ENCODE results near the gene IFT122. TPM values are rescaled to one million over a fixed set of nuclear protein-coding genes. Genes with fewer than 3 reads are reported as not detected.

IFT122 gene
- total and polyA plus RNA-seq, 12 donors, result 15.7 to 38.4 (median 23.6) TPM

GRCh38 chr3:129441215-129441614 lies 1.2 kb downstream of the IFT122 start:
- intact Hi-C loops (cut with DNase I), result no loop called here
- Histone ChIP-seq H3K36me3 (replicated peaks in 1 of 2) (peaks cover 0 to 17% of the 10 kb centered on the region in 2 donors), H3K4me1 (replicated peaks in 1 of 2) (peaks cover 10 to 68% of the 10 kb centered on the region in 2 donors), H3K27me3 (no peaks in the 10 kb centered on the region), H3K4me3 (peak overlapping the region in 1 of 4 donors; percentile 68), H3K9me3 (replicated peaks in 1 of 3) (no peaks in the 10 kb centered on the region), H3K27ac (peak overlapping the region in 4 of 5 donors; percentile 61 to 99 (median 90))
- no peak for TF ChIP-seq POLR2A (IDR thresholded peaks at IDR 0.05)
- TF ChIP-seq CTCF (IDR thresholded peaks at IDR 0.05), result no peak
- no peak for DNase-seq
- WGBS, 4 donors, result 42 to 57% (median 47%) methylated on average over 9 of the region's 9 CpGs

GRCh38 chr3:129441782-129442181 lies 1.8 kb downstream of the IFT122 start:
- H3K27me3 ChIP-seq, result no peaks in the 10 kb centered on the region
- peaks cover 10 to 63% of the 10 kb centered on the region in 2 donors for H3K4me1 ChIP-seq (replicated peaks in 1 of 2)
- peak in 1 of 7 donors; percentile 33 for DNase-seq
- WGBS, 4 donors, result 26 to 39% (median 33%) methylated on average over 4 of the region's 4 CpGs
- peak overlapping the region in 1 of 4 donors; percentile 68 for H3K4me3 ChIP-seq
- TF ChIP-seq CTCF (IDR thresholded peaks at IDR 0.05) (no peak), POLR2A (IDR thresholded peaks at IDR 0.05) (no peak)
- intact Hi-C loops (cut with DNase I), result no loop called here
- peak overlapping the region in 3 of 5 donors; percentile 87 to 99 (median 94) for H3K27ac ChIP-seq
- no peaks in the 10 kb centered on the region for H3K9me3 ChIP-seq (replicated peaks in 1 of 3)
- peaks cover 0 to 11% of the 10 kb centered on the region in 2 donors for H3K36me3 ChIP-seq (replicated peaks in 1 of 2)

GRCh38 chr3:129442486-129442885 lies 2.5 kb downstream of the IFT122 start:
- intact Hi-C loops (cut with DNase I), result no loop called here
- peaks cover 0 to 4% of the 10 kb centered on the region in 2 donors for H3K36me3 ChIP-seq (replicated peaks in 1 of 2)
- peaks cover 10 to 62% of the 10 kb centered on the region in 2 donors for H3K4me1 ChIP-seq (replicated peaks in 1 of 2)
- H3K27ac ChIP-seq, result peak overlapping the region in 1 of 5 donors; percentile 94
- 62 to 67% (median 64%) methylated on average over 2 of the region's 2 CpGs for WGBS, 4 donors
- TF ChIP-seq CTCF (IDR thresholded peaks at IDR 0.05) (no peak), POLR2A (IDR thresholded peaks at IDR 0.05) (no peak)
- no peak for DNase-seq
- no peaks in the 10 kb centered on the region for H3K27me3 ChIP-seq
- no peak overlapping the region for H3K4me3 ChIP-seq
- H3K9me3 ChIP-seq (replicated peaks in 1 of 3), result no peaks in the 10 kb centered on the region

GRCh38 chr3:129442947-129443346 lies 2.9 kb downstream of the IFT122 start:
- Histone ChIP-seq H3K4me1 (replicated peaks in 1 of 2) (peaks cover 10 to 57% of the 10 kb centered on the region in 2 donors), H3K27me3 (no peaks in the 10 kb centered on the region), H3K36me3 (replicated peaks in 1 of 2) (no peaks in the 10 kb centered on the region), H3K27ac (peak overlapping the region in 2 of 5 donors; percentile 19 to 94), H3K4me3 (no peak overlapping the region), H3K9me3 (replicated peaks in 1 of 3) (no peaks in the 10 kb centered on the region)
- TF ChIP-seq POLR2A (IDR thresholded peaks at IDR 0.05), result no peak
- no peak for TF ChIP-seq CTCF (IDR thresholded peaks at IDR 0.05)
- no peak for DNase-seq
- intact Hi-C loops (cut with DNase I), result no loop called here
